Measurements from ENCODE around the gene SLCO2B1. TPM values are rescaled to one million over a fixed set of nuclear protein-coding genes. Genes with fewer than 3 reads are reported as not detected.
A peak's percentile ranks its signal among the peaks of the same experiment; 100 is the strongest.

SLCO2B1 gene
- total RNA-seq, 6 donors from 2014 or later = 86.2 to 366 (median 193) TPM

GRCh38 chr11:75205564-75206020 lies 54.7 kb downstream of the SLCO2B1 start:
- no peak overlapping the region for H3K27ac ChIP-seq
- WGBS, 2 donors = 82 to 84% methylated on average over 5 of the region's 5 CpGs
- no peak overlapping the region for H3K4me3 ChIP-seq
- H3K27me3 ChIP-seq = no peaks in the 10 kb centered on the region
- TF ChIP-seq POLR2A (IDR thresholded peaks at IDR 0.05) (no peak), EP300 (IDR thresholded peaks at IDR 0.05) (no peak), CTCF (IDR thresholded peaks at IDR 0.05) (no peak), POLR2AphosphoS5 (IDR thresholded peaks at IDR 0.05) (no peak)
- DNase-seq (no peak), ATAC-seq (ENCODE audit: low FRiP score in 2 of 2) (no peak)
- H3K4me1 ChIP-seq = peaks cover 0 to 18% (median 10%) of the 10 kb centered on the region in 4 donors
- no peaks in the 10 kb centered on the region for H3K9me3 ChIP-seq
- H3K36me3 ChIP-seq = peaks cover 0 to 3% (median 1%) of the 10 kb centered on the region in 4 donors

GRCh38 chr11:75208446-75208845 lies 57.5 kb downstream of the SLCO2B1 start:
- no peak for TF ChIP-seq POLR2A (IDR thresholded peaks at IDR 0.05)
- no peak for DNase-seq
- 23 to 32% methylated on average over 2 of the region's 2 CpGs for WGBS, 2 donors
- ATAC-seq (ENCODE audit: low FRiP score in 2 of 2) = peak in 1 of 2 donors; percentile 7
- H3K27me3 ChIP-seq = no peaks in the 10 kb centered on the region
- H3K27ac ChIP-seq = no peak overlapping the region
- no peaks in the 10 kb centered on the region for H3K36me3 ChIP-seq
- H3K4me1 ChIP-seq = peaks cover 0 to 18% (median 10%) of the 10 kb centered on the region in 4 donors
- H3K4me3 ChIP-seq = no peak overlapping the region
- no peaks in the 10 kb centered on the region for H3K9me3 ChIP-seq

- 85% methylated on average over 5 of the region's 5 CpGs for WGBS, 2 donors
- H3K27me3 ChIP-seq = no peaks in the 10 kb centered on the region
- ATAC-seq (ENCODE audit: low FRiP score in 2 of 2) = no peak
- H3K4me3 ChIP-seq = no peak overlapping the region
- H3K36me3 ChIP-seq = no peaks in the 10 kb centered on the region
- no peak for DNase-seq
- no peaks in the 10 kb centered on the region for H3K9me3 ChIP-seq
- peaks cover 0 to 12% (median 6%) of the 10 kb centered on the region in 4 donors for H3K4me1 ChIP-seq
- H3K27ac ChIP-seq = no peak overlapping the region
- TF ChIP-seq POLR2AphosphoS5 (IDR thresholded peaks at IDR 0.05) (no peak), EP300 (IDR thresholded peaks at IDR 0.05) (no peak), POLR2A (IDR thresholded peaks at IDR 0.05) (no peak), CTCF (IDR thresholded peaks at IDR 0.05) (no peak)
Measured at GRCh38 chr11:75212411-75212810, 61.5 kb downstream of the SLCO2B1 start.

- Histone ChIP-seq H3K27me3 (no peaks in the 10 kb centered on the region), H3K9me3 (no peaks in the 10 kb centered on the region), H3K4me1 (peaks cover 0 to 1% (median 0%) of the 10 kb centered on the region in 4 donors), H3K36me3 (no peaks in the 10 kb centered on the region), H3K4me3 (no peak overlapping the region), H3K27ac (no peak overlapping the region)
- ATAC-seq (ENCODE audit: low FRiP score in 2 of 2) (peak; percentile 80 to 82), DNase-seq (peak in 1 of 2 donors; percentile 36)
- WGBS, 2 donors = 4 to 5% methylated on average over 8 of the region's 8 CpGs
- peak in 2 of 6 experiments; percentile 15 to 20 for TF ChIP-seq CTCF (IDR thresholded peaks at IDR 0.05)
- TF ChIP-seq EP300 (IDR thresholded peaks at IDR 0.05) = no peak
Measured at GRCh38 chr11:75214411-75214821, 63.5 kb downstream of the SLCO2B1 start.

- DNase-seq (no peak), ATAC-seq (ENCODE audit: low FRiP score in 2 of 2) (no peak)
- H3K9me3 ChIP-seq = no peaks in the 10 kb centered on the region
- H3K27me3 ChIP-seq = no peaks in the 10 kb centered on the region
- H3K36me3 ChIP-seq = no peaks in the 10 kb centered on the region
- H3K27ac ChIP-seq = no peak overlapping the region
- H3K4me1 ChIP-seq = no peaks in the 10 kb centered on the region
- TF ChIP-seq POLR2AphosphoS5 (IDR thresholded peaks at IDR 0.05) (no peak), POLR2A (IDR thresholded peaks at IDR 0.05) (no peak), EP300 (IDR thresholded peaks at IDR 0.05) (no peak), CTCF (IDR thresholded peaks at IDR 0.05) (no peak)
- H3K4me3 ChIP-seq = no peak overlapping the region
Measured at GRCh38 chr11:75214843-75215242, 63.9 kb downstream of the SLCO2B1 start.

Measured in upper lobe of left lung (tissue), 6 donors.